Stimulated activated CD8-positive, alpha-beta memory T cell treated with anti-CD3 and anti-CD28 coated beads, Interleukin-7, amount 100 ng/mL, for 48 hours (primary cell): ENCODE results near the gene HIVEP3.

ENCODE experiments used
- DNase-seq, 2 donors: peaks; one replicate each; pipeline ENCODE4 v3.0.0-alpha.2; 2020; ENCODE audit warnings: low read depth in 1 of 2; ENCODE audit errors: extremely low read depth in 1 of 2

HIVEP3 gene

GRCh38 chr1:41876576-41877445, 41.9 kb downstream of the HIVEP3 start:
- DNase-seq = no peak

DNA sequence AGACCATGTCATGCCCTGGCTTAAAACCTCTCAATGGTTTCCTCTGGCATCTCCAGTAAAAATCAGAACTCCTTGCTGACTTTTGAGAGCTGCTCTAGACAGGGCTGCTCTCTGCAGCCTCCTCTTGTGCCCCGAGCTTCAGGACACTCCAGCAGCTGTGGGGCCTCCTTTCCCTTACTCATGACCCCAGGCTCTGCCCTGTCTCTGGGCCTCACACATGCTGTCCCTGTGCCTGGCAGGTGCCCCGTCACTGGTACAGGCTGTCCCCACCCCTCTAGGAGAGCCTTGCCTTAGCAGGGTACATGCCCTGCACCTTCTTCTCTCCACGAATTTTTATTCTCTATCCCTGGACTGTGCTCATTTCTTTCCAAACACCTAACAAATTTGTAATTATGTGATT, 43.2 kb downstream of the HIVEP3 start:
- DNase-seq = no peak

- no peak for DNase-seq
Measured at GRCh38 chr1:41874903-41875411, 43.8 kb downstream of the HIVEP3 start.

GRCh38 chr1:41874151-41874719, 44.5 kb downstream of the HIVEP3 start:
- no peak for DNase-seq

DNA sequence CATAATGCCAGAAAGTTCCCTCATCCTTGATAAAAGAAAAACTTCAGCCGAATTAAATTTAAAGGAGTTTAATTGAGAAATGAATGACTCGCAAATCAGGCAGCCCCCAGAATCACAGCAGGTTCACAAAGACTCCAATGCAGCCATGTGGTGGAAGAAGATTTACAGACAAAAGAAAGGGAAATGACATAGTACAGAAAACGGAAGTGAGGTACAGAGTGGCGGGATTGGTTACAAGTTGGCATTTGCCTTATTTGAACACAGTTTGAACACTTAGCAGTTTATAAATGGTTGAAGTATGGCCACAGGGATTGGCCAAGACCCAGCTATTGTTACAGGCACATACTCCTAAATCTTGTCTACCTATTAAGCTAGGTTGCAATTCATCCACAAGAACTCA, 46.6 kb downstream of the HIVEP3 start:
- DNase-seq = no peak

GRCh38 chr1:41870076-41870562, 48.6 kb downstream of the HIVEP3 start:
- DNase-seq = no peak

DNA sequence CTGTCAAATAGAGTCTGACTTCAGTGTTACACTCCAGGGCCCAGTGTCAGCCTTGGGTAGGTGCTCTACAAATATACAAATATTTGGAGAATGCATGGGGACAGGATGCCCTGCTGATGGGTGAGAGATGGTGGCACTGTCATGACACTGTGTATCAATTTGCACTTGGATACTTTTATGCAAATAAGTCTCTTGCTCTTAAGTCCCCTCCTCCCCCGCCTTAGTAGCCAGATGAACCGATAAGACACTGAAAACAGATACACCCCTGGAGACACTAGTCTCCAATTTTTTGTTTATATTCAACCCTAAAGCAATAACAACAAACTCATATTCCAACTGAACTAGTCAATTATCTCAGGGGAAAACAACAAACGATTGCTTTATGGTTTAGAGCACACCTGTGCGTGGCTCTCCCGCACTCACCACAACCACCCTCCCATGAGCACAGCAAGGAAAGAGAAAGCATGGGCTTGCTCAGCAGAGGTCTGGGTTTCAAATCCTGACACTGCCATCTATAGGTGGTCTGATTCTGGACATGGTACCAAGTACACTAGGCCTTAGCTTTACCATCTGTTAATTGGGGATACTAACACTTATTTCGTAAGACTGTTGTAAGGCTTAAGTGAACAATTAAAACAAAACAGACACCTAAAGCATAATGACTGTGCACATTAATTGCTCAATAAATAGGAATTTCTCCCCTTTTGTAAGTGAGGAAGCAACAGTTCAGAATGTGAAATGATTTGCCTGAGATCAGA, 50.3 kb downstream of the HIVEP3 start:
- no peak for DNase-seq

GRCh38 chr1:41866285-41866684, 52.4 kb downstream of the HIVEP3 start:
- DNase-seq = no peak

GRCh38 chr1:41864471-41865040, 54.2 kb downstream of the HIVEP3 start:
- no peak for DNase-seq

DNA sequence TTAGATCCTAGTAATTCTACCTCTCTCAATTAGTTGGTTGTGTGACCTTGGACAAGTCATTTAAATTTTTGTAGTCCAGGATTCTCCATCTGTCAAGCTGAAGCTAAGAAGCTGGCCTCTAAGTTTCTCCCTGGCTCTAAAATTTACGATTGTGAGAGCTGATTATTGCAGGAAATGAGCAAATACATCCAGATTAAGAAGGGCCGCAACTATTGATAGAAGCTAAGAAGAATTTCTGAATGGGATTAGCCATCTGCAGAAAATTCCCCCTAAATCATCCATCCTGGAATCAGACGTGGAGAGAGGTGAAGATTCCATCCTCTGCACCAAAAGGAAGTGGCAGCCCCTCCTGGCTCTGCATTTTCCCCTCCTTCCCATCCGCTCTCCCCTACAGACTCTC, 55.0 kb downstream of the HIVEP3 start:
- DNase-seq = no peak

- DNase-seq = peak; percentile 37 to 73
Measured at GRCh38 chr1:41862384-41863221, 56.1 kb downstream of the HIVEP3 start.

DNA sequence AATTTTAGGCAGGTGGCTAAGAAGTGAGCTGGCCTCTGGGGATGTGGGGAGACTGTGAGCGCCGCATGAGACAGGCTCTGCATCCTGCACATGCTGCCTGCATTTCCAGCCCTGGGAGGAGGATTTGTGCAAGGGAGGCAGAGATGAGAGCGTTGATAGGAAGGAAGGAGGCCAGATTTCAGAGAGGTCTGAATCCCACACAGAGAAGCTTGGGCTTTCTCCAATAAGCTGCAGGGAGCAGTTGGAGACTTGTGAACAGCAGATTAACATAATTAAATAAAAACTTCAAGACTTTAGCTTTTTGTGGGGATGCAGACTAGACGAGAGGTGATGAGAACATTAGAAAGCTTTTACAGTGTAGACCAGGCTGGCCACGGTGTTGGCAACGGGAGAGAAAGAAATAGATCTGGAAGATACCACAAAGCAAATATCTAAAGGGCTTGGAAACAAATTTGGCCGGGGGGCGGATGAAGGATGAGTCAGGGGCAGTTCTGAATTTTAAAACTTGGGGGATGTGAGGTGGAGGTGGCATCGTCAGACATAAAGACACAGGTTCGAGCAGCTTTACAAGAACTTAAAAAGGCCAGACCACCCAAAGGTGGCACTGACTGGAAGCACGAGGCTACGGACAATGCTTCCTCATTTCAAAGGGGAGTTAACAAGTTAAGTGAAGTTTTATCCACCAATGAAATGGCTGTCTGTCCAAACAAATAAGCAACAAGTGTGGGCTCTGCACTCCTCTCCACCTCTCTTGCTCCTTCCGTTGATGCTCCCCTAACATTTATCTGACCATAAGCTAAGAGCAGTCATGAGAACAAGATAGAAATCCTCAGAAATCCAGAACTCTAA, 57.0 kb downstream of the HIVEP3 start:
- DNase-seq = no peak

- no peak for DNase-seq
Measured at GRCh38 chr1:41860771-41861170, 58.0 kb downstream of the HIVEP3 start.

GRCh38 chr1:41860214-41860613, 58.5 kb downstream of the HIVEP3 start:
- no peak for DNase-seq

- DNase-seq = no peak
Measured at GRCh38 chr1:41859686-41860085, 59.0 kb downstream of the HIVEP3 start.

- no peak for DNase-seq
Measured at GRCh38 chr1:41856944-41857285, 61.8 kb downstream of the HIVEP3 start.

DNA sequence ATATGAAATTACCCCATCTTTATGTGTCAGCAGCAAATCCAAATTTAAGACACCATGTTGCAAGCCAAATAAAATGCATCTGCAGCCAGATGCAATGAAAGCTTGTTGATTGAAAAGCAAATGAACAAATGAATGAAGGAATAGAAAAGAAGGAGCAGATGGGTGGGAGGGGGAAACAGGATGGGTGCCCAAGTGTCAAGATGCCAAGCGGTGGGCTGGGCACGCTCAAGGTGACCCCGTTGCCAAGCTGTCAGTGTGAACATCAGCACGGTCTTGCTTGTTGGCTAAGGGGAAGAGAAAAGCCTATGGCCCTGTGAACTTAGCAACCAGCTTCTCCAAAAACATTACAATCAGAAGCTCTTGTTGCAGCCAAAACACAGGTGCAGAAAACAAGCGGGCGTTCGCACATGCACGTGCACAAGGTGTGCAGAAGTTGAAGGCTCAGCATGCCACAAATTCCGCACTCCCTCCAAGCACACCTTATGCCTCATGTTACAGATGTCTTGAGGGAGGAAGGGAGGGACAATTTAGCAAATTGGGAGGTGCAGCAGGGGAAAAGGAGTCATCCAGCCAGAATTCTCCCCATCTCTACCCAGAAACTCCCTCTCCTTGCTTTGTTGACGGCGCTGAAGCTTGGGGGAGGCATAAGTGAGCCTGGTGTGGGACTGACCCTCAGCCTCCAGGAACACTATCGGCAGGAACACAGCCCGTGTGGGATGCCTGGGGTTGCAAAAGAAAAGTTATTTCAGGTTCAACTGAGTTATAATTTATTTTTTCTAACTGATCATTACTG, 62.4 kb downstream of the HIVEP3 start:
- no peak for DNase-seq

- DNase-seq = no peak
Measured at GRCh38 chr1:41855713-41856112, 63.0 kb downstream of the HIVEP3 start.

GRCh38 chr1:41853907-41854306, 64.8 kb downstream of the HIVEP3 start:
- DNase-seq = no peak
